Heart left ventricle (tissue), 16 donors: ENCODE data around the gene ZC2HC1C. TPM values are rescaled to one million over a fixed set of nuclear protein-coding genes. Genes with fewer than 3 reads are reported as not detected.

ENCODE experiments used
- ATAC-seq, 4 donors: fragments of 200-7000 bp; cut with Tn5 transposase; one replicate each; pipeline ENCODE4 v1.9.1; 2020 to 2022; ENCODE audit warnings: moderate library complexity in 4 of 4, mild to moderate bottlenecking in 3 of 4, moderate number of reproducible peaks in 1 of 4
- DNase-seq, 5 donors: peaks; one replicate each; pipeline ENCODE4 v3.0.0-alpha.2; 2020
- H3K27ac ChIP-seq, 12 donors: fragments of 200-600 bp; sonication (generic) in 4 of 12; one replicate each; pipeline versions ENCODE4 v1.5.0 to v1.8.0; 2016 to 2022; ENCODE audit warnings: mild to moderate bottlenecking in 2 of 12
- H3K27me3 ChIP-seq, 9 donors: fragments of 200-600 bp; sonication (generic) in 2 of 9; one replicate each; pipeline versions ENCODE4 v1.5.1 to v1.8.0; 2016 to 2022; ENCODE audit warnings: mild to moderate bottlenecking in 3 of 9
- H3K36me3 ChIP-seq, 9 donors: fragments of 200-600 bp; sonication (generic) in 2 of 9; one replicate each; pipeline versions ENCODE4 v1.5.0 to v1.8.0; 2018 to 2022; ENCODE audit warnings: mild to moderate bottlenecking in 2 of 9
- H3K4me1 ChIP-seq, 12 donors: fragments of 200-600 bp; sonication (generic) in 4 of 12; one replicate each; pipeline versions ENCODE4 v1.5.0 to v1.8.0; 2016 to 2022; ENCODE audit warnings: mild to moderate bottlenecking in 3 of 12
- H3K4me3 ChIP-seq, 12 donors: fragments of 200-600 bp; sonication (generic) in 4 of 12; one replicate each; pipeline versions ENCODE4 v1.5.0 to v1.8.0; 2017 to 2022; ENCODE audit warnings: mild to moderate bottlenecking in 9 of 12, moderate library complexity in 4 of 12
- H3K9me3 ChIP-seq, 12 donors: fragments of 200-600 bp; sonication (generic) in 4 of 12; one replicate each; pipeline versions ENCODE4 v1.5.0 to v1.8.0; 2016 to 2022; ENCODE audit warnings: mild to moderate bottlenecking in 1 of 12
- CTCF ChIP-seq, 12 donors: fragments of 200-600 bp; sonication (generic) in 4 of 12; IDR thresholded peaks; one replicate each; pipeline versions ENCODE4 v1.5.0 to v1.8.0; 2018 to 2022; ENCODE audit warnings: antibody characterized with exemption in 12 of 12, mild to moderate bottlenecking in 5 of 12
- POLR2A ChIP-seq, 2 donors: fragments of 450-650 bp; IDR thresholded peaks; one replicate each; pipeline ENCODE4 v1.6.1; 2017; ENCODE audit warnings: antibody characterized with exemption in 2 of 2, mild to moderate bottlenecking in 2 of 2, moderate library complexity in 2 of 2
- WGBS, 4 donors: extraction: QIAGEN DNeasy Blood & Tissue Kit in 2 of 4; methylation state at CpG; one replicate each; pipeline versions ENCODE4 v1.1.5 to v1.1.7; 2013 to 2018; 5-methylcytosine and 5-hydroxymethylcytosine counted together
- intact Hi-C, 10 donors: fragments of 100-400 bp; cut with DNase I; formaldehyde crosslinking; loops; one replicate each; pipeline versions ENCODE4 v1.11.1 to v1.14.2; 2022
- long read RNA-seq, 3 donors: library from polyadenylated mRNA; unstranded; transcript quantifications; one replicate each; pipeline ENCODE4 v2.0.0, GENCODE V29; 2020 to 2021
- polyA plus RNA-seq, 2 donors: library from polyadenylated mRNA; stranded (reverse); fragments of 200-250 nt; gene quantifications; one replicate each; pipeline ENCODE4 v1.2.3, GENCODE V29; 2013
- total RNA-seq, 9 donors: library from RNA; depleted of rRNA in 2 of 9; stranded (reverse); fragments of >200 nt in 2 of 9; fragmentation: NEBNext Ultra II Directional in 3 of 9; extraction: Animal tissue kit (Norgen Biotek cat#: 25700) in 3 of 9; gene quantifications; one replicate each; pipeline versions ENCODE4 v1.1.0 to v1.2.4, GENCODE V29; 2016 to 2023
- donor health status: ischemic (EF 13 %, LVEDD 7.1; RV severe dilation, severe dysfunction).
- donor health status: healthy with polysubstance abuse.
- donor health status: DM: no; HTN: yes; CAD: no.
- donor health status: DM: no; HTN: no; CAD: no.
- donor health status: ischemic (EF 25% LVEDD 6.9; RV normal size, moderate dysfunction).
- donor health status: ischemic (EF 25% LVEDD 5.7; RV mildly dilated, moderate dysfunction).
- donor health status: healthy.
- donor health status: DM: yes; HTN: yes; CAD: no.
- donor health status: ischemic (EF 35%, LVEDD 5.7; RV mildly dilated, moderate dysfunction).
- donor health status: nonischemic (EF 11% LVEDD 7.7; RV severe dilation, severe dysfunction).
- donor health status: DM: yes; HTN: yes; CAD: no.
- donor health status: PGD.
- donor health status: ischemic (EF 29% LVEDD 5.4; RV normal size, mild dysfunction).
- donor health status: nonischemic (EF 23%, LVEDD 6.1; RV moderate dilation, normal function).

Gene ZC2HC1C
- total RNA-seq (1 to 10 TPM; 3.4 to 9.5 (median 8.4) TPM), polyA plus RNA-seq (10 to 100 TPM in 1 of 2 donors, 1 to 10 TPM in 1; 5.4 to 13.3 TPM)
- long read RNA-seq, donor 1, full-length matches to known transcripts: 5 of 9 reads
- long read RNA-seq, donor 1, partial matches to known transcripts: 3 of 9 reads
- long read RNA-seq, donor 1, other reads (novel, unspliced or antisense): 1 of 9 reads
- long read RNA-seq, donor 2, full-length matches to known transcripts: 15 of 53 reads
- long read RNA-seq, donor 2, partial matches to known transcripts: 26 of 53 reads
- long read RNA-seq, donor 2, other reads (novel, unspliced or antisense): 12 of 53 reads
- long read RNA-seq, donor 3, full-length matches to known transcripts: 3 of 13 reads
- long read RNA-seq, donor 3, partial matches to known transcripts: 8 of 13 reads
- long read RNA-seq, donor 3, other reads (novel, unspliced or antisense): 2 of 13 reads

- intact Hi-C loops: loop anchor here in 6 of 10 donors (1.0 to 10.0 kb wide), 6 partner anchors 18 to 128 kb away; partner anchors contain the start of genes EIF2B2 (in 1 of the 6) and MLH3 (in 1 of the 6)
- peak within 1 kb of the TSS; percentile 69 to 98 (median 94) for H3K27ac ChIP-seq
- 0 to 4% (median 1%) methylated on average over 26 to 58 of the region's 58 CpGs for WGBS, 4 donors
- peak in 1 of 2 donors; percentile 62 for TF ChIP-seq POLR2A (IDR thresholded peaks at IDR 0.05)
- no peak for TF ChIP-seq CTCF (IDR thresholded peaks at IDR 0.05)
- H3K9me3 ChIP-seq: no peaks in the 10 kb centered on the region
- no peaks in the 10 kb centered on the region for H3K36me3 ChIP-seq
- ATAC-seq (peak; percentile 91 to 97 (median 94)), DNase-seq (peak; percentile 96 to 99 (median 98))
- H3K4me1 ChIP-seq: peaks cover 0 to 65% (median 30%) of the 10 kb centered on the region in 12 donors
- peak within 1 kb of the TSS; percentile 27 to 69 (median 60) for H3K4me3 ChIP-seq
- no peaks in the 10 kb centered on the region for H3K27me3 ChIP-seq
Measured at GRCh38 chr14:75069121-75069810, at the start of gene ZC2HC1C. Gene ZC2HC1C, plus strand, starts transcription at chr14:75069641. Its CDS starts 933 bp downstream, at chr14:75070574.

GRCh38 chr14:75022655-75023054, 46.8 kb upstream of the ZC2HC1C start:
- H3K4me3 ChIP-seq: no peak overlapping the region
- ATAC-seq: peak; percentile 82 to 98 (median 96)
- TF ChIP-seq CTCF (IDR thresholded peaks at IDR 0.05): peak in 10 of 12 donors; percentile 11 to 46 (median 35)
- no peak for TF ChIP-seq POLR2A (IDR thresholded peaks at IDR 0.05)
- peak overlapping the region in 3 of 12 donors; percentile 1 to 44 (median 36) for H3K27ac ChIP-seq
- peak in 4 of 5 donors; percentile 26 to 84 (median 54) for DNase-seq
- intact Hi-C loops: no loop called here
- no peaks in the 10 kb centered on the region for H3K9me3 ChIP-seq
- H3K4me1 ChIP-seq: peaks cover 0 to 6% (median 0%) of the 10 kb centered on the region in 12 donors
- H3K27me3 ChIP-seq: no peaks in the 10 kb centered on the region
- WGBS, 4 donors: 62 to 76% (median 68%) methylated on average over 8 of the region's 8 CpGs
- peaks cover 4 to 100% (median 69%) of the 10 kb centered on the region in 9 donors for H3K36me3 ChIP-seq

- Histone ChIP-seq H3K27ac (peak overlapping the region in 3 of 12 donors; percentile 1 to 36 (median 21)), H3K4me3 (no peak overlapping the region), H3K9me3 (no peaks in the 10 kb centered on the region), H3K4me1 (peaks cover 0 to 6% (median 0%) of the 10 kb centered on the region in 12 donors), H3K27me3 (no peaks in the 10 kb centered on the region), H3K36me3 (peaks cover 4 to 100% (median 69%) of the 10 kb centered on the region in 9 donors)
- WGBS, 4 donors: 91 to 100% (median 96%) methylated on average over 1 of the region's 1 CpG
- DNase-seq (no peak), ATAC-seq (no peak)
- TF ChIP-seq CTCF (IDR thresholded peaks at IDR 0.05) (no peak), POLR2A (IDR thresholded peaks at IDR 0.05) (no peak)
- intact Hi-C loops: no loop called here
Measured at GRCh38 chr14:75023108-75023507, 46.3 kb upstream of the ZC2HC1C start.
